Ramos (cell line): ENCODE data around the gene C2CD2.

Source experiments
- in situ Hi-C: fragments of 300-500 bp; cut with MboI; formaldehyde crosslinking; loops from one replicate; pipeline ENCODE4 v1.14.3; 2022; ENCODE audit warnings: low sequenced_read_pairs; ENCODE audit not compliant: unreplicated experiment

C2CD2 gene

DNA sequence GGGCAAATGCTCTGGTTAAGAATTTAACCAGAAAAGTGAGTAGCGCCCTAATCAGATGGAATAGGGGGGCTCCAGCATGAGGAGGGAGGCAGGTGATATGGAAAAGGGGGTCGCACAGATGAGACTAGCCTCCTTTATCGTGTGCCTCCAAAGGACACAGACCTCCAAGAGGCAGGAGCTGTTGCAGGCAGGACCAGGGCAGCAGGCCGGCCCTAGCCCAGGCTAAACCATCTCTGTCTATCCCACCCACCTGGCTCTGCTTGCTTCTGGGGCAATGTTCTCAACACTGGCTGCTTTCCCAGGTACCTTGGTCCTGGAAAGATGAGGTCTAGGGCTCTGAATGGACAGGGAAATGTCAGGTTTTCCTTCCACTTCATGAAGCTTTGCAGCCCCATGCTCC lies 36.3 kb downstream of the C2CD2 start:
- in situ Hi-C loops = loop anchor here (25.0 kb wide), 1 partner anchor 305 kb away; no protein-coding TSS in a partner anchor

DNA sequence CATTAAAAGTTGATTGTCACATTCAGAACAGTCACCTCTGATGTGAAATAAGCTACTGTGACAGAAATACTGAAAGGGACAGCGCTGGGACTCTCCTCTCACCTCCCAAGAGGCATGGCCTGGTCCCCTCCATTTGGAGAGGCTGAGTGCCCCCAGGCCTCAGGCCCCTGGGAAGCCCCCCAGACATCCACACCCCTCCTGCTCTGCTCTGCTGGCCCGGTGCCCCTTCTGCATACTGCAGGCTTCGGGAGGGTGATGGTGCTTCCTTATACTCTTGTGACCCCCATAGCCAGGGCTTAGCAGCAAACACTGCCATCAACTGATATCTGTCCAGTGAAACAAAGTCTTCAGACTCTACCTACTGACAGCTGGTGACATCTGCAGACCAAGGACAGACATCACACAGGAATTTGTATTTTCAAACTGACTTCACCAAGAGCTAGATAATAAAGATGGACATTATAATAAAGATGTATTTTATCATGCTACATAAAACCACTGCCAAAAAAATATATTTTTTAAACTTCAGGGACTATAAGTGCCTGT lies 36.9 kb downstream of the C2CD2 start:
- in situ Hi-C loops = loop anchor here (25.0 kb wide), 1 partner anchor 305 kb away; no protein-coding TSS in a partner anchor

DNA sequence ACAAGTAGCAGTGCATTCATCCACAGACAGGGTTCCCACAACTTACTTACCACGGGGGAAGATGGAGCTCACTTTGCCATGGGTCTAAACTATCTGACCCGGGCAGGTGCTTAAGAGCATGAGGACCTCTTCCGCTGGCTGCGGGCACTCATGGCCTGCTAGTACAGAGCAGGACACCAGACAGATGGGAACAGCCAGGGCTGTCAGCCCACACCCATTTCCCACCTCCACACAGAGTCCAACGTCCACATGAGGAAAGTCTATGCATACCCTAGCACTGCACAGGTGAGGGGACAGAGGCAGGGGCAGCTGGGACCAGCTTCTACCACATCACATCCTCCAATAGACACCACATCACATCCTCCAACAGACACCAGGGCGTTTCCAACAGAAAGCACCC lies 38.9 kb downstream of the C2CD2 start:
- in situ Hi-C loops = loop anchor here (25.0 kb wide), 1 partner anchor 303 kb away; no protein-coding TSS in a partner anchor

GRCh38 chr21:41914358-41914757 lies 39.5 kb downstream of the C2CD2 start:
- in situ Hi-C loops = loop anchor here (25.0 kb wide), 1 partner anchor 302 kb away; no protein-coding TSS in a partner anchor

DNA sequence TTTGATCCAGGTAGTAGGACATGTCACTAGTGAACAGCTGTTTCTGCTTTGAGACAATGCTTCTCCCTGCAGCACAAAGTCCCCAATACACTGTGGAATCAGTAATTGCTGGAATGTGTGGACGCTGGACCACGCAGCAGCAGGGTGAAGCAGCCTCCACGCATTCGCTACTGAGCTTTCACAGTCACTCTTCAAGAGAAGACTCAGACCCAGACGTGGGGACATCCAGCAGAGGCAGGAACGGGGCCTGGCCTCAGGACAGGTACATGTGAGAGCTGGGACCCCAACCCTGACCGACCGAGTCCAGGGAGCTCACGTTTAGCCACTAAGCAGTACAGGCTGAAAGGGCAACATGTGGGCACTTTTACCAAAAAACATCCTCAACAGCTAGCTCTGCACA lies 40.6 kb downstream of the C2CD2 start:
- in situ Hi-C loops = loop anchor here (25.0 kb wide), 1 partner anchor 301 kb away; no protein-coding TSS in a partner anchor

DNA sequence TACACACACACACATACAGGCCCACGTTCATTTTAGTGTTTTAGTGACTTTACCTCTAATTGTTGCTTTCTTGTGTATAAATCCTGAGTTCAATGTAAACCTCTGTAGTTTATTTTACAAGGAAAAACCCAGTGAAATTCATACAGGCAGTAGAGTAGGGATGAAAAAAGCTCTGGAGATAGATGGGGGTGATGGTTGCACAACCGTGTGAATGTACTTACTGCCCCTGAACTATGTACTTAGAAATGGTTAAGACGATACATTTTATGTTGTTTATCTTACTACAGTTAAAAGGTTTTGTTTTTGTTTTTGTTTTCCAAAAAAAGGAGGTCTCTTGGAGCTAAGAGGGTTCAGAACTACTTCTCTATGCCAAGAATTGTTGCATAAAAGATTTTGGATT lies 45.0 kb downstream of the C2CD2 start:
- in situ Hi-C loops = loop anchor here (25.0 kb wide), 1 partner anchor 297 kb away; no protein-coding TSS in a partner anchor

DNA sequence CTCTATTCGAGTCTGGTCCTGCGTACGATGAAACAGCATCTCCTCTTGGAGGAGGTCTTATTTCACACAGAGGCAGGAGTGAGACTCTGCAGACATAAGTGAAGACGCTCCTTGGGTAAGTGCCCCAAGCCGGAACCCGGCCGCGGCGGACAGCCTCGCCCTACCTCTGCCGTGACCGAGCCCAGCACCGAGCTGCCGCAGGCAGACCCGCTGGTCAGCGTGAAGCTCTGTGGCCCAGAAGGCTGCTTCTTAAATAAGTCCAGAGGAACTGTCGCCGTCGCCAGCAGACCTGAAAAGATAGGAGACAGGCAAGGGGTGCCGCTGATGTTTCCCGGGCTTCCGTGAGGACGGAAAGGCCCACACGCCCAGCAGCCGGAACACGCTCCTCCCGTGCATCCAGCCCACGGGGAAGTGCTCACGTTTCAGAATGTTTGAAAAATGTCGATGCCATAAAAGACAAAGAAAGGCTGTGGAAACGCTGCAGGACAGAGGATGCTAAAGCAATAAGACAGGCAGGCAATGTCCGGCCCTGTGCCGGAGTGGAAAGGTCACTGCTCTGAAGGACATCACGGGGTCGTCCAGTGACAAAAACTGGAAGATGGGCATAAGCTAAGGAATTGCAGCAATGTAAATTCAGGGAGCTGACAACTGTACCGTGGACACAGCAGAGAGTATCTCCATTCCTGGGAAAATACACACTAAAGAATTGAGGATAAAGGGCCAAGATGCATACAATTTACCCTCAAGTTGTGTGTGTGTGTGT lies 46.1 kb downstream of the C2CD2 start:
- in situ Hi-C loops = loop anchor here (25.0 kb wide), 1 partner anchor 295 kb away; no protein-coding TSS in a partner anchor

DNA sequence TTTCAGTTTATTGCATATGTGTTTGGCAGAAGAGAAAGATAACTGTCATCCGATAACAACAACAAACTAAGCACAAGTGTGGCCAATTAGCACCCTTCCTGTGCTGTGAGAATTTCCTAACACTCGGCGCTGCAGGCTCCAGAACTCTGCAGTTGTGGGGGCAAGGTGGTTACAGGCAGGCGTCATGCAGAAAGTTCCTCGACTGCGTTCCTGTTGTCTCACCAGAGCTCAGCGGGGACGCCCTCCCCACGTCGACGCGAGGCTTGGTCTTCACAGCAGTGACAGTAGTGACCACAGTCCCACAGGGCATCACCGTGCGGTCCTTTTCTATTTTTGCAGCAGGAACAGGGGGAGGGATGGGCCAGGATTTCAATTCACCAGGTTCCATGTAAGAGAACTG lies 47.0 kb downstream of the C2CD2 start:
- in situ Hi-C loops = loop anchor here (25.0 kb wide), 1 partner anchor 294 kb away; no protein-coding TSS in a partner anchor

DNA sequence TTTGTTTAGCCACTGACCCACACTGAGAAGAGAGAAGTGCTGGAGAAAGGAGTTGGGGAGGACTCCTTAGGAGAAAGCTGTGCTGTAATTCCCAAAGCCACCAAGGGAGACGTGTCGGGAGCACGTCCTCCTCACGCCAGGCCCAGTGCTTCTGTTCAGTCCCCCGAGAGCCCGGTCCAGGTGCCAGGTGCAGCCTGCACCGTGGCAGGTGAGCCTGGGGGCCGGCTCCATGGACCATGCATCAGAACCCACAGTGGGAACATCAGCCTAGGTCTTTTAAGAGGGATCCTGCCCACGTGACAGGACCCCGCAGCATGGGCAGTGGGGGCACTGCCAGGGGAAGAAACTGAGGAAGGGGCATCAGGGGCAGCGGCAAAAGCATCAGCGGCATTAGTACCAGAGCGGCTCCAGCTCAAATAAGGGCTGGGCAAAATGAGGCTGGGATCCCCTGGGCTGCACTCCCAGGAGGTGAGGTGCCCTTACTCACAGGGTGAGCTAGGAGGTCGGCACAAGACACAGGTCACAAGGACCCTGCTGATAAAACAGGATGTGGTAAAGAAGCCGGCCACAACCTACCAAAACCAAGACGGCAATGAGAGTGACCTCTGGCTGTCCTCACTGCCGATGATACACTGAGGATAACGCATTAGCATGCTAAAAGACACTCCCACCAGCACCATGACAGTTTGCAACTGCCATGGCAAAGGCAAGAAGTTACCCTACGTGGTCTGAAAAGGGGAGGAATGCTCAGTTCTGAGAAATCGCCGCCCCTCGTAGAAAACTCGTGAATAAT lies 50.1 kb downstream of the C2CD2 start:
- in situ Hi-C loops = loop anchor here (25.0 kb wide), 1 partner anchor 291 kb away; no protein-coding TSS in a partner anchor

- in situ Hi-C loops = loop anchor here (25.0 kb wide), 1 partner anchor 291 kb away; no protein-coding TSS in a partner anchor
These were observed 50.9 kb downstream of the C2CD2 start for GRCh38 chr21:41902946-41903345.

- in situ Hi-C loops = loop anchor here (25.0 kb wide), 1 partner anchor 289 kb away; no protein-coding TSS in a partner anchor
These were observed 52.0 kb downstream of the C2CD2 start for GRCh38 chr21:41901782-41902181.

- in situ Hi-C loops = loop anchor here (25.0 kb wide), 1 partner anchor 289 kb away; no protein-coding TSS in a partner anchor
These were observed 52.7 kb downstream of the C2CD2 start for GRCh38 chr21:41901099-41901498.

- in situ Hi-C loops = loop anchor here (25.0 kb wide), 1 partner anchor 288 kb away; no protein-coding TSS in a partner anchor
These were observed 53.4 kb downstream of the C2CD2 start for GRCh38 chr21:41900401-41900800.

DNA sequence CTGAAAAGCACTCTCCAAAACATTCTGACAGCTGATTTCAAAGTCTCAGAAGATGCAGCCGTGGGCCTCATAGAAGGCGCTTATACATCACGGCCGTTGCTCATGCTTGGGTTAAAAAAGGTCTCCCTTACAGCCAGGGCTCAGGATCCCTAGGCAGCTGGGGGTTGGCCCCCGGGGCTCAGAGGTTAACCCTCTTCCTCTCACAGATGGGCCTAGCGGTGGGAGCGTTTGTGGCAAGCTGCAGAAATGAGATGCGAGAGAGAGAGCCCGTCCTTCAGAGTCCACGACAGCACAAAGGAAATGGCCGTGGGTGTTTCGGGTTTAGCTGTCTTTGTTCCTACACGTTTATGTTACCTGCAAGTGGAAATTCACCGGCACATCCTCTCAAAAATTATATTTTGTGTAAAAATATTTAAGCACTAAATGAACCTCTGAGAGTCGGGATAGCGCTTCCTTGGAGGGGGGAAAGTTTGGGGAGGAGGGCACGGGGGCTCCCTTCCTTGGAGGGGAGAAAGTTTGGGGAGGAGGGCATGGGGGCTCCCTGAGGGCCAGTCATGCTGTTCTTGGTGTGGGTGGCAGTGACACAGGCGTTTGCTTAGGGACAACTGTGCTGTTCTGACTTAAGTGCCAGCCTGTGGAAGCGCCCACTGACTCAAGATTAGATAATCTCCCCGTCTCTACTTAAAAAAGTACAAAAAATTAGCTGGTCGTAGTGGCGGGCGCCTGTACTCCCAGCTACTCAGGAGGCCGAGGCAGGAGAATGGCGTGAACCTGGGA lies 54.2 kb downstream of the C2CD2 start:
- in situ Hi-C loops = loop anchor here (25.0 kb wide), 1 partner anchor 287 kb away; no protein-coding TSS in a partner anchor

GRCh38 chr21:41898998-41899397 lies 54.8 kb downstream of the C2CD2 start:
- in situ Hi-C loops = no loop called here

- in situ Hi-C loops = no loop called here
These were observed 56.1 kb downstream of the C2CD2 start for GRCh38 chr21:41897700-41898099.

GRCh38 chr21:41897047-41897669 lies 56.7 kb downstream of the C2CD2 start:
- in situ Hi-C loops = no loop called here

DNA sequence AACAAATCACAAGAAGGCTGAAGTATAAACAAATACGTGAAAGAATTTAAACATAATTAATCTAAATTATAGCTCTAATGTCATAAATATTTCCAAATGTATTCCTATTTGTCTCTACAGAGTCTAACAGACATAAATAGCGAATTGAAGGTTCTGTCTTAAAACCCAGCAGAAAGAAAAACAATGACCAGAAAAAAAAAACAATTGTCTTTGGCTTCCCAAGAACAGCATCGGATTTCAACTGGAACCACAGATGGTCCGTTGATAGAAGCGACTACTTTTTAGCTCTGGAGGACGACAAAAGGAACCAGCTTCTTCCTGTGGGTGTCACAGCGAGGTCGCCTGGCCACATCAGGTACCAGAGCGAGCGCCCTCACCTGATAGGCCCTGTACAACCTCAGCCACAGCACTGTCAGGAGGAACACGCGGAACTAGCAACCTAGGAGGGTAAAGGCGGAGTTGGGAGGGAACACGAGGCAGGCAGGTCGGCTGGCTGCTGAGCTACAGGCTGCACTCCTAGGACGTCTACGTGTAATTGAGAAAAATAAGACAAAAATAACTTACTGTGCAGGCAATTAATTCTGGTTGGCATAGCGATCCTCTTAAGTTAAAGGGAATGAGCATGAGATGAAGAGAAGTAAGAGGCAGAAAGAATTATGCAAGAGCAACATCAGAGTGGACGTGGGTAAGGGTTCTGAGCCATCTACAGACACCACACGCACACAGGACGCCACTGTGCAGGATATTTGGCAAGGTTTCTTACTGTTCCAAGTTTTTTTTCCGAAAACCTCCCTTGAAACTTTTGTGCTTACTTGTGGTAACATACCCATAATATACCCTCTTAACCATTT lies 58.0 kb downstream of the C2CD2 start:
- in situ Hi-C loops = no loop called here
